Body of pancreas (tissue), 4 donors: Measurements from ENCODE around the gene TRPC4.

Experiments used
- POLR2A ChIP-seq, 3 donors: fragments of 450-650 bp; IDR thresholded peaks; one replicate each; pipeline ENCODE4 v1.6.1; 2016; ENCODE audit warnings: antibody characterized with exemption in 3 of 3, mild to moderate bottlenecking in 2 of 3
- TF ChIP-seq, protein P1 (sequence below), 7 experiments: fragments of 450-650 bp in 4 of 7; fragments of 200-600 bp in 3 of 7; sonication (generic) in 3 of 7; IDR thresholded peaks; one replicate each; pipeline ENCODE4 v1.5.1; 2016 to 2019; ENCODE audit warnings: antibody characterized with exemption in 7 of 7

DNA sequence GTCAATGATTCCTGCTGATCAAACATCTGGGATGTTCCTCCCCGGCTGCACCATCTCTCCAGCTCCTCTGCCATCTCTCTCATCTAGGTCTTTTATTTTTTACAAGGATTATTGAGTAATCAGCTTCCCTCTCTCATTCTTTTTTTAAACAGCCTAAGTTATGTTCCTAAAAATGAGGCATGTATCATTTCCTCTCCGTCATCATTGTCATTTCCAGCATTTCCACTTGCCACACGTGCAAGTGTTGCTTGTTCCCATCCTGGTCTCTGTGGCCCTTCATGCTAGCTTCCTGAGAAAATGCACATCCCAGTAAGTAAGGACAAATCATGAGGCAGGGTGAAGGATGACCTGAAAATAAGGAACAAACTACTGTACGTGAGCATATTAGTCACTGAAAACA, 168.3 kb downstream of the TRPC4 start:
- TF ChIP-seq, protein P1, sequence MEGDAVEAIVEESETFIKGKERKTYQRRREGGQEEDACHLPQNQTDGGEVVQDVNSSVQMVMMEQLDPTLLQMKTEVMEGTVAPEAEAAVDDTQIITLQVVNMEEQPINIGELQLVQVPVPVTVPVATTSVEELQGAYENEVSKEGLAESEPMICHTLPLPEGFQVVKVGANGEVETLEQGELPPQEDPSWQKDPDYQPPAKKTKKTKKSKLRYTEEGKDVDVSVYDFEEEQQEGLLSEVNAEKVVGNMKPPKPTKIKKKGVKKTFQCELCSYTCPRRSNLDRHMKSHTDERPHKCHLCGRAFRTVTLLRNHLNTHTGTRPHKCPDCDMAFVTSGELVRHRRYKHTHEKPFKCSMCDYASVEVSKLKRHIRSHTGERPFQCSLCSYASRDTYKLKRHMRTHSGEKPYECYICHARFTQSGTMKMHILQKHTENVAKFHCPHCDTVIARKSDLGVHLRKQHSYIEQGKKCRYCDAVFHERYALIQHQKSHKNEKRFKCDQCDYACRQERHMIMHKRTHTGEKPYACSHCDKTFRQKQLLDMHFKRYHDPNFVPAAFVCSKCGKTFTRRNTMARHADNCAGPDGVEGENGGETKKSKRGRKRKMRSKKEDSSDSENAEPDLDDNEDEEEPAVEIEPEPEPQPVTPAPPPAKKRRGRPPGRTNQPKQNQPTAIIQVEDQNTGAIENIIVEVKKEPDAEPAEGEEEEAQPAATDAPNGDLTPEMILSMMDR (IDR thresholded peaks at IDR 0.05): no peak
- TF ChIP-seq POLR2A (IDR thresholded peaks at IDR 0.05): no peak
